Breast epithelium (tissue), 4 donors: Measurements from ENCODE around the gene MRTFA. TPM values are rescaled to one million over a fixed set of nuclear protein-coding genes. Genes with fewer than 3 reads are reported as not detected.

Experiments used
- DNase-seq, 2 donors: peaks; one replicate each; pipeline ENCODE4 v3.0.0-alpha.2; 2019; ENCODE audit warnings: low spot score in 2 of 2
- H3K27ac ChIP-seq, 2 donors: fragments of 200-600 bp; sonication (generic) in 1 of 2; one replicate each; pipeline ENCODE4 v1.5.1; 2016 to 2019; ENCODE audit warnings: mild to moderate bottlenecking in 1 of 2
- H3K27me3 ChIP-seq, 2 donors: fragments of 200-600 bp; sonication (generic) in 1 of 2; one replicate each; pipeline versions ENCODE4 v1.5.1 to v1.6.0; 2017 to 2019; ENCODE audit warnings: control low read depth in 1 of 2, mild to moderate bottlenecking in 1 of 2
- H3K36me3 ChIP-seq: fragments of 200-600 bp; one replicate; pipeline ENCODE4 v1.5.1; 2019
- H3K4me1 ChIP-seq, 2 donors: fragments of 200-600 bp; sonication (generic); one replicate each; pipeline ENCODE4 v1.5.1; 2016 to 2019; ENCODE audit warnings: control low read depth in 1 of 2
- H3K4me3 ChIP-seq, 3 donors: fragments of 200-600 bp; sonication (generic); 1 replicate in 2 of 3; 2 replicates in 1 of 3; pipeline ENCODE4 v1.5.1; 2016 to 2019; ENCODE audit warnings: mild to moderate bottlenecking in 3 of 3, moderate library complexity in 2 of 3
- H3K9me3 ChIP-seq, 2 donors: fragments of 200-600 bp; sonication (generic) in 1 of 2; one replicate each; pipeline ENCODE4 v1.5.1; 2016 to 2019; ENCODE audit warnings: control low read depth in 1 of 2
- CTCF ChIP-seq, 3 donors: fragments of 450-650 bp; IDR thresholded peaks; one replicate each; pipeline ENCODE4 v1.5.1; 2016 to 2017; ENCODE audit warnings: antibody characterized with exemption in 3 of 3, mild to moderate bottlenecking in 3 of 3, moderate library complexity in 3 of 3
- POLR2A ChIP-seq: fragments of 450-650 bp; IDR thresholded peaks from one replicate; pipeline ENCODE4 v1.6.1; 2016; ENCODE audit warnings: antibody characterized with exemption, mild to moderate bottlenecking, moderate library complexity
- POLR2AphosphoS5 ChIP-seq, 3 donors: sonication (generic); formaldehyde crosslinking; IDR thresholded peaks; one replicate each; pipeline ENCODE4 v1.6.1; 2017; ENCODE audit warnings: antibody characterized with exemption in 3 of 3
- intact Hi-C: fragments of 100-400 bp; cut with DNase I; formaldehyde crosslinking; loops from one replicate; pipeline ENCODE4 v1.15.1; 2023; ENCODE audit warnings: low total_unique reads
- total RNA-seq, 3 donors: library from RNA; depleted of rRNA; stranded (reverse); fragments of >200 nt; gene quantifications; one replicate each; pipeline ENCODE4 v1.1.0, GENCODE V29; 2016

The MRTFA gene
- total RNA-seq, 3 donors from 2014 or later = 47.0 to 69.2 (median 65.7) TPM

DNA sequence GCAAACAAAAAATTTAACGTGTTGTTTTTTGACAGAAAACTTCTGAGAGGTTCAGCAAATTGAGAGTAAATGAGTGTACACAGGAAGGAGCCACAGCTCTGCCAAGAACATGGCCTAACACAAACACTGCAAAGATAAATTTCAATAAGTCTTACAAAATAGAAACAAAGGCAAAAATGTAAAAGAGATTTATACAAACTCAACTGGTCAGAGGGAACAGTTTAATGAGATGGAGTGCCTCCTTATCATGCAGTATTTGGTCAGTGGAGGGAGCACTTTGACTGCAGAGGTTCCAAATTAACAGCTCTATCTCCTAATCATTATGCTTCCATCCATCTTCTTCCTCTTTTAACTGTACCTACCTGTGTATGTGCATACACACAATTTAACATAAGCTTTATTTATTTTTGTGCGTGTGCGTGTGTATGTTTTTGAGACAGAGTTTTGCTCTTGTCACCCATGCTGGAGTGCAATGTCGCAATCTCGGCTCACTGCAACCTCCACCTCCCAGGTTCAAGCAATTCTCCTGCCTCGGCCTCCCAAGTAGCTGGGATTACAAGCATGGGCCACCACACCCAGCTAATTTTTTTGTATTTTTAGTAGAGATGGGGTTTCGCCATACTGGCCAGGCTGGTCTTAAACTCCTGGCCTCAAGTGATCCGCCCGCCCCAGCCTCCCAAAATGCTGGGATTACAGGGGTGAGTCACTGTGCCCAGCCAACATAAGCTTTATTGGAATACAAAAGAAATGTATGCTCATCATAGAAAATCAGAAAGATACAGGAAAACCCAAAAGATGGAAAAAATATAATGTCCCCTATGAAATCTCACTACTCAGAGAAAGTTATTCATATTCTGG is 111.9 kb downstream of the MRTFA start:
- no peaks in the 10 kb centered on the region for H3K4me1 ChIP-seq
- DNase-seq = no peak
- TF ChIP-seq POLR2AphosphoS5 (IDR thresholded peaks at IDR 0.05) (no peak), POLR2A (no peak), CTCF (IDR thresholded peaks at IDR 0.05) (no peak)
- H3K27me3 ChIP-seq = no peaks in the 10 kb centered on the region
- H3K36me3 ChIP-seq = no peaks in the 10 kb centered on the region
- H3K27ac ChIP-seq = no peak overlapping the region
- intact Hi-C loops = no loop called here
- no peak overlapping the region for H3K4me3 ChIP-seq
- H3K9me3 ChIP-seq = no peaks in the 10 kb centered on the region

GRCh38 chr22:40522141-40522540 is 114.4 kb downstream of the MRTFA start:
- Histone ChIP-seq H3K36me3 (no peaks in the 10 kb centered on the region), H3K27me3 (no peaks in the 10 kb centered on the region), H3K4me3 (no peak overlapping the region), H3K27ac (no peak overlapping the region), H3K9me3 (no peaks in the 10 kb centered on the region), H3K4me1 (no peaks in the 10 kb centered on the region)
- TF ChIP-seq POLR2A (no peak), POLR2AphosphoS5 (IDR thresholded peaks at IDR 0.05) (no peak), CTCF (IDR thresholded peaks at IDR 0.05) (no peak)
- no peak for DNase-seq
- intact Hi-C loops = no loop called here

GRCh38 chr22:40521046-40521445 is 115.5 kb downstream of the MRTFA start:
- no peaks in the 10 kb centered on the region for H3K4me1 ChIP-seq
- intact Hi-C loops = no loop called here
- no peaks in the 10 kb centered on the region for H3K36me3 ChIP-seq
- H3K27ac ChIP-seq = no peak overlapping the region
- no peak overlapping the region for H3K4me3 ChIP-seq
- TF ChIP-seq POLR2A = no peak
- no peaks in the 10 kb centered on the region for H3K27me3 ChIP-seq
- DNase-seq = no peak
- no peaks in the 10 kb centered on the region for H3K9me3 ChIP-seq

DNA sequence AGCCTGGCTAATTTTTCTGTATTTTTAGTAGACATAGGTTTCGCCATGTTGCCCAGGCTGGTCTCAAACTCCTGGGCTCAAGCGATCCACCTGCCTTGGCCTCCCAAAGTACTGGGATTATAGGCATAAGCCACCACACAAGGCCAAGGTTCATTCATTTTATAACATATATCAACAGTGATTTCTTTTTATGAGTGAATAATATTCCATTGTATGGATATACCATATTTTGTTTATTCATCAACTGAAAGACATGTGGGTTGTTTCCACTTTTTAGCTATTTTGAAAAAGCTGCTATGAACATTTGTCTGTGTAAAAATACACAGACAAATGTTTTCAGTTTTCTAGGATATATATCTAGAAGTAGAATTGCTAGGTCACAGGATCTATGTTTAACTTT is 116.0 kb downstream of the MRTFA start:
- H3K27ac ChIP-seq = no peak overlapping the region
- no peak overlapping the region for H3K4me3 ChIP-seq
- DNase-seq = no peak
- no peaks in the 10 kb centered on the region for H3K36me3 ChIP-seq
- H3K4me1 ChIP-seq = no peaks in the 10 kb centered on the region
- TF ChIP-seq POLR2AphosphoS5 (IDR thresholded peaks at IDR 0.05) (no peak), CTCF (IDR thresholded peaks at IDR 0.05) (no peak), POLR2A (no peak)
- intact Hi-C loops = no loop called here
- no peaks in the 10 kb centered on the region for H3K27me3 ChIP-seq
- no peaks in the 10 kb centered on the region for H3K9me3 ChIP-seq

- H3K27ac ChIP-seq = no peak overlapping the region
- H3K4me1 ChIP-seq = no peaks in the 10 kb centered on the region
- intact Hi-C loops = no loop called here
- no peaks in the 10 kb centered on the region for H3K9me3 ChIP-seq
- DNase-seq = no peak
- H3K4me3 ChIP-seq = no peak overlapping the region
- no peaks in the 10 kb centered on the region for H3K36me3 ChIP-seq
- no peaks in the 10 kb centered on the region for H3K27me3 ChIP-seq
- TF ChIP-seq POLR2A = no peak
- TF ChIP-seq POLR2AphosphoS5 (IDR thresholded peaks at IDR 0.05) = no peak
- no peak for TF ChIP-seq CTCF (IDR thresholded peaks at IDR 0.05)
Observed at GRCh38 chr22:40519948-40520331, 116.6 kb downstream of the MRTFA start.
